ENCODE results near the gene MAU2.

Gene MAU2, protein sequence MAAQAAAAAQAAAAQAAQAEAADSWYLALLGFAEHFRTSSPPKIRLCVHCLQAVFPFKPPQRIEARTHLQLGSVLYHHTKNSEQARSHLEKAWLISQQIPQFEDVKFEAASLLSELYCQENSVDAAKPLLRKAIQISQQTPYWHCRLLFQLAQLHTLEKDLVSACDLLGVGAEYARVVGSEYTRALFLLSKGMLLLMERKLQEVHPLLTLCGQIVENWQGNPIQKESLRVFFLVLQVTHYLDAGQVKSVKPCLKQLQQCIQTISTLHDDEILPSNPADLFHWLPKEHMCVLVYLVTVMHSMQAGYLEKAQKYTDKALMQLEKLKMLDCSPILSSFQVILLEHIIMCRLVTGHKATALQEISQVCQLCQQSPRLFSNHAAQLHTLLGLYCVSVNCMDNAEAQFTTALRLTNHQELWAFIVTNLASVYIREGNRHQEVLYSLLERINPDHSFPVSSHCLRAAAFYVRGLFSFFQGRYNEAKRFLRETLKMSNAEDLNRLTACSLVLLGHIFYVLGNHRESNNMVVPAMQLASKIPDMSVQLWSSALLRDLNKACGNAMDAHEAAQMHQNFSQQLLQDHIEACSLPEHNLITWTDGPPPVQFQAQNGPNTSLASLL

DNA sequence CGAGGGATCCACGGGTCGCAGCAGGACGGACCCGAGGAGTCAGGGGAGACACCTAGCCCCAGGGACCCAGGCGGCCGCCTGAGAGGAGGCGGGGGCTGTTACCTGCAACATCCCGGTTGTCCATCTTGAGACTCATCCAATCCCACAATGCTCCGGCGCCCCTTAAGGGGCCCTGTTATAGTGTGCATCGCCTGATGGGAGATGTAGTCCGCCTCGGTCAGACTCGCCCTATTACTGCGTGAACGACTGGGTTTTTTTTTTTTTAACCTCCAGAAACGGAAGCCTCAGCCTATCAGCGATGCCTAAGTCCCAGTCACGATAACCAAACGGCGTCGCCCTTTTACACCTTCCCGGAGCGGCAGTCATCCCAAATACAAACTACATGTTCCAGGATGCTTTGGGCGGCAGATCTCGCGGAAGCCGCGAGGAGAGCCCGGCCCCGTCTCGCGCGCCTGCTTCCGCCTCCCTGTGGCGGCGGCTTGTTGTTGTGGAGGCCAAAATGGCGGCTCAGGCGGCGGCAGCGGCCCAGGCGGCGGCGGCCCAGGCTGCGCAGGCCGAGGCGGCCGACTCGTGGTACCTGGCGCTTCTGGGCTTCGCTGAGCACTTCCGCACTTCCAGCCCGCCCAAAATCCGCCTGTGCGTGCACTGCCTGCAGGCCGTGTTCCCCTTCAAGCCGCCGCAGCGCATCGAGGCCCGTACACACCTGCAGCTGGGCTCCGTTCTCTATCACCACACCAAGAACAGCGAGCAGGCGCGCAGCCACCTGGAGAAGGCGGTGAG lies at the start of gene MAU2, which contains the start of gene SUGP1:
Gene MAU2, plus strand, starts transcription at position 469 of the 780 bp plus-strand sequence. Its CDS starts 31 bp downstream, at position 500.
Gene SUGP1, minus strand, starts transcription at position 149 of the 780 bp plus-strand sequence. Its CDS starts 13 bp downstream, at position 136.
- peak; percentile 92 for DNase-seq (ENCODE audit: low read depth)

DNA sequence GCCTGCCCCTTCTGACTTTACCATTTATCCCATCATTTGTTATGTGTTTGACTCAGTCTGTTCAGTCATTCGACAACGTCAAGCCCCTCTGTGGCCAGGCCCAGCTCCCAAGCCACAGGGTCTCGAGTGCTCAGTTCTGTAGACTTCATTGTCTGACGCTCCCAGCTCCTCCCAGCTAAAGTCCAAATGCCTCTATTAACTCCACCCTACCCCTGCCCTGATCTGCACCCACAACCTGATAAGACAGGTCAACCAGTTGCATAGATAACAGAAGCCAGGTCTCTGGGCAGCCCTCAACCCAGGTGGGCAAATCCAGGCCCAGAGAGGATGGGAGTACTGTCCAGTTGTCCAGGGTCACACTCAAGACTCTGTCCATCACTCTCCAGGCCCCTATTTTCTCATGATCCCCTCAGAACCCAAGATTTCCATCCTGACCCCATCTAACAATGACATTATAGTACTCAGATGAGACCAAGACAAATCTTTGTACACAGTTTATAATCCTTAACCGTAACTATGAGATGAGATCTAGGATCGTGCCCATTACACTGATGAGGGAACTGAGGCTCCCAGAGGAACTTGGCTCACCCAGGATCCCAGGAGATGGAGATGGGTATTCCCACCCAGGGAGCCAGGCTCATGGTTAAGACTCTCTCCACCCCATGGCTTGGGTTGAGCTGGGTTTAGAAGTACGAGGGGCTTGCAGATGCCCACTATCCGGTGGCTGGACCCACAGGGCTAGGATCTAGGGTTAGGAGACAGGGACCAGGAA lies 48.6 kb upstream of the MAU2 start:
- DNase-seq (ENCODE audit: low read depth) = no peak

DNA sequence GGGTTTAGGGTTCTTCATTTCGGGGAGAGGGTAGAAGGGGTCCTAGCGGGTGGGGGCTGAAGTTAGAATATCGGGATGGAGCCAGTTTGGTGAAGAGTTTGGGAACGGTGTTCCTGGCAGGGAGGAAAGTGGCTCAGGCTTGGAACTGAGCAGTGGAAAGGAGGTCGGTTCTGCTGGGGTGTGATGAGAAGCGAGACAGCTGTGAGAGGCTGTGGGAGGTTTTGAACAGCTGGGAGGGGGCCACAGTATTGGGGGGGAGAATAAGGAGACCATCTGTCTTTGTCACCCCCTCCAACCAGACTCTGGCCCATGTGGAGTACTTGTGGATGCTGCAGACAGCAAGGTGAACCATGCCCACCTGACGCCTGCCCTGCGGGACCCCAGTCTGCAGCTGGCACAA lies 46.5 kb upstream of the MAU2 start:
- no peak for DNase-seq (ENCODE audit: low read depth)

DNA sequence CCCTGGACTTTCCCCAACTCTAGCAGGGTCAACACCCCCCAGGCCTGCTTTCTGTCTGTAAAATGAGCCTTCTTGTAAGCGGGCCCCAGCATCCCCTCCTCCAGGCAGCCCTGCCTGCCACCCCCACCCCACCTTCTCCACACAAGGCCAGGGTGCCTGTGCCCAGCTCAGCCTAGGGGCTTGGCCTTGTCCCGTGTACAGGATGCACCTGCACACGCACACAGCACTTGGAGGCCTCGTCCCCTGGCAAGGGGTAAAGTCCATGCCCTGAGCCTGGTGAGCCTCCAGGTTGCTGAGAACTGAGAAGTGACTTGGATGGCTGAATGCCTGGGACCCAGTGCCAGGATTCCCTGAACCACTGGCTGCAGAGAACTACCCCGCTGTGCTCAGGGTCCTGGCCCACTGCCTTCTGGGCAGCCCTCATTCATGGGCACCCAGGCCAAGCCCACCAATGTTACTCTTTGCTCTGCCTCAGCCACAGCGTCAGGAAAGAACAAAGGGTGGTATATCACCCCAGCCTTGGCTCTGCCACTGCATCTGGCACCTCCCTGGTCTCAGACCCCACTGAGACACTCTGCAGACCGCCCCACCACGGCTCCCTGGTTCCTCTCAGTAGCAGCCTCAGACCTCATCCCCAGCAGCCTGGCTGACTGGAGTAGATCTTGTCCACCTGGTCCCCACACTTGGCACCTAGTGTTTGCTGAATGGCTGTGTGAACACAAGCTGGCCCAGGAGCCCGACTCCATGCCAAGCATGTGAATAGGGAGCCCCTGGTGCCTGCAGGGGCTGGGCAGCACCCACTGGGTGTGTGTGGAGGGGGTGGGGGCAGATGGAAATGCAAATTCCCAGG lies 45.7 kb upstream of the MAU2 start:
- DNase-seq (ENCODE audit: low read depth) = no peak

DNA sequence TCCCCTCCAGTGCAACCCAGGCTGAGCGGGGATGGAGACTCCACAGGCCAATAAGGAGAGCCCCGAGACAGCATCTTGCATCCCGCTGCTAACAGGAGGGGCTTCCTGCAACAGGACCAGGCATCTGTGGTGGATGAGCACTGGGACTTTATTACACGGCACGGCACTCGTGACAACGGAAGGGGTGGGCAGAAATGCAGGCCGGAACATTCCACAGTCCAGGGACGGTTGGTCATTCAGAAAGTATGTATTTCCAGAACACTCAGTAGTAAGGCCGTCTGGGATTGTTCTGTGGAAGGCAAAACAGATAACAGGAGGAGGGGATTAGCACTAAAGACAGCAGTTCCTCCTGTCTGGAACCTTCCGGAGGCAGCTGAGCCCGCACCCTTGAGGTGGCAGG lies 44.2 kb upstream of the MAU2 start:
- DNase-seq (ENCODE audit: low read depth) = peak; percentile 97

DNA sequence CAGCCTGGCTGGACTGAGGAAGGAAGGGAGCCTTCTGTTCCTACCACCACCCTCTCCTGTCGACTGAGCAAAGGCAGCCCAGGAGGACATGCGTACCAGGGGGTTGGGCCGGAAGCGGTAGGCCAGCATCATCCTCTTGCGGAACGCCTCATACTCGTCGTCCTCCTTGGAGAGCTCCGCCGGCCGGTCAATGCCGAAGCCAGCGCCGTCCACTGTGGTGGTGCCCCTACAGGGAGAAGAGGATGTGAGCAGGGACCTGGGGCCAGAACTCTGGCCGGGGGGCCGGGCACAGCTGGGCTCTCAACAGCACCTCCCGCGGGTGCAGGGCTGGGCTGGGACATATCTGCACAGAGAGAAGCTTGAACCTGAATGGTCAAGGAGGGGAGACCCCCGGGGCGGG lies 43.8 kb upstream of the MAU2 start:
- DNase-seq (ENCODE audit: low read depth) = peak; percentile 87

DNA sequence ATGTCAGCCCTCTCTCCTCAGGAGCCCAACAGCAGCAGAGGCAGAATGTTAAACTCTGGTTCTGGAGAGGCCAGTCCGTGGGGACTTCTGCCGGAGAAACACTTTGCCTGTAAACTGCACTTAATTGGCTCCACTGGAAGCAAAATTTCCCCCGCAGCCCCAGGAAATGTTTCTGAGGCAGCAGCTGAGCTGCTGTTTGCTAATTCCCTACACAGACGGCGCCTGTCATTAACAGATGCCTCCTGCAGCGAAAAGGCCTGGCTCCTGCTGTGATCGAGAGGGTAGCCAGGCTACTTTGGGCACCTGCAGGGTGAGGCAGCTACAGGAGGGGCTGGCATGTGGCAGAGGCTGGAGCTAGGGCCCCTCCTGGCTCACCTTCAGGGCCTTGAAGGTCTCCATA lies 42.3 kb upstream of the MAU2 start:
- no peak for DNase-seq (ENCODE audit: low read depth)

DNA sequence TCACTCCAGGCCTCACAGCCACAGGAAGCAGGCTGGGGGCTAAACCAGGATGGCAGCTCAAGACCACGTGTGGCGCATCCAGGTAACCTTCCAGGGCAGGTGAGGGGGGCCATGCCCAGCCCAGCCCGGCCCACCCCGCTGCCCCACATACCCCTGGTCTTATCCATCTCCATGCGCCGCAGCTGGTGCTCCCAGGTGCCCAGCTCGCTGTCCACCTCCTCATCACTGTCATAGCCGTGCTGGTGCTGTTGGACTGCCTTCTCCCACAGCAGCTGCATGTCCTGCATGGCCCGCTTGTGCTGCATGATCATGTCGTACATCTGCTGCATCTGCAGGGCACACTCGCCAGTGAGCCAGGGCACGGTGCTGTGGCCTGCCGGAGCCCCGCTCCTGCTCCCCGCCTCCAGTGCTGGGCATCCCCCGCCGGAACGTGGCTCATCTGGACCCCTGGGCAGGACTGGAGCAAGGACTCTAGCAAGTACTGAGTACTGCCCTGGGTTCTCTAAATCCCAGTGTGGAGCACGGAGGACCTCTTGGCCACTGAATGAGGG lies 41.5 kb upstream of the MAU2 start:
- DNase-seq (ENCODE audit: low read depth) = no peak

DNA sequence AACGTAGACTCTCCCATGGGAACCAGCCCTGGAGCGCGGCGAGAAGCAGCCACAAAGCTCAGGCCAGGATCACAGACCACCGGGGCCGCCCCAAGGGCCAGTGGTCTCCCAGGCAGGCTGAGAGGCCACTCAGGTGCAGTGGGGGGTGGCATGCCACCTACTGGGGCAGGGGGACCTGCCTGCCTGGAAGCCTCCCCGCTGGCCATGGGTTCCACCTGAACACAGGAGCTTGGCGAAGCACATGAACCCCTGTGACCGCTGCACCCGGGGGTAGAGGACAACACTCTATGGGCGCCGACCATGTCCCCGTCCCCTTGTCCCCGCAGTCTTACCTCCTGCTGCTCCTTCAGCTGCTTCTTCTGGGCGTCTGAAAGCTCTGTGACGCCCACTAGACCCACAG lies 40.8 kb upstream of the MAU2 start:
- DNase-seq (ENCODE audit: low read depth) = no peak

DNA sequence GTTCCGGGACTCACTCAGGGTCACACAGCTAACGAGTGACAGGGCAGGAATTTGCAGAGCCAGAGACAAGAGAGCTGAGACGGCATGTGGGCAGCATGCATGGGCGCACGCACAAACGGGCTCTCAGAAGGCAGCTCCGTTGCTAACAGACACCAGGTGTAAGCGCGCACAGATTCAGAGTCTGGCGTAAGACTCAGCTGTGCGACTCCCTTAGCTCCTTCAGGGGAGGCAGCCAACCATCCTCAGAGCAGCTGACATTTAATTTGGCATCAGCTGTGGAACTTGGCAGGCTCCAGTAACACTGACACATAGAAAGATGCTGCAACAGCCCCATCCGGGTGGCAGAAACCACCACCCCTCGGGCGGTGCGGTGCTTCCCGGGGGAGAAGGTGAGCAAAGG lies 40.1 kb upstream of the MAU2 start:
- no peak for DNase-seq (ENCODE audit: low read depth)

DNA sequence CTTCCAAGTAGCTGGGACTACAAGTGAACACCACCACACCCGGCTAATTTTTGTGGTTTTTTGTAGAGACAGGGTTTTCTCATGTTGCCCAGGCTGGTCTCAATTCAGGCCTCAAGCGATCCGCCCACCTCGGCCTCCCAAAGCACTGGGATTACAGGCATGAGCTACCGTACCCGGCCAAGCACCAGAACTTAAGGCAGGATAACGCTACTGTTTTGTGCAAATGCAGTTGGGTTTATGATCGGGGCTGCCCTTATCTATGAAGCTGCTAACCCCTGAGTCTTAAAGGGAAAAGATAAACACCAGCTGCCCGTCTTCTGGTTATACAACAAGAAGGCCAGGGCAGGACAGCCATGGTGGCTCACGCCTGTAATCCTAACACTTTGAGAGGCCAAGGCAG lies 34.9 kb upstream of the MAU2 start:
- DNase-seq (ENCODE audit: low read depth) = no peak

DNA sequence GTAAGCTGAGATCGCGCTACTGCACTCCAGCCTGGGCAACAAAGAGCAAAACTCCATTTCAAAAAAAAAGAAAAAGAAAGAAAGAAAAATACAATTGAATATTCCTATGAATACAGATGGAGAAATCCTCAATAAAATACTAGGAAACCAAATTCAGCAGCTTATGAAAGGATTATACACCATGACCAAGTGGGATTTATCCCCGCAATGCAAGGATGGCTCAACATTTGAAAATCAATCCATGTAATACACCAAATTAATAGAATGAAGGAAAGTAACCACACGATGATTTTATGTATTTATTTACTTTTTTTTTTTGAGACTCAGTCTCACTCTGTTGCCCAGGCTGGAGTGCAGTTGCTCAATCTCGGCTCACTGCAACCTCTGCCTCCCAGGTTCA lies 28.0 kb upstream of the MAU2 start:
- DNase-seq (ENCODE audit: low read depth) = no peak

DNA sequence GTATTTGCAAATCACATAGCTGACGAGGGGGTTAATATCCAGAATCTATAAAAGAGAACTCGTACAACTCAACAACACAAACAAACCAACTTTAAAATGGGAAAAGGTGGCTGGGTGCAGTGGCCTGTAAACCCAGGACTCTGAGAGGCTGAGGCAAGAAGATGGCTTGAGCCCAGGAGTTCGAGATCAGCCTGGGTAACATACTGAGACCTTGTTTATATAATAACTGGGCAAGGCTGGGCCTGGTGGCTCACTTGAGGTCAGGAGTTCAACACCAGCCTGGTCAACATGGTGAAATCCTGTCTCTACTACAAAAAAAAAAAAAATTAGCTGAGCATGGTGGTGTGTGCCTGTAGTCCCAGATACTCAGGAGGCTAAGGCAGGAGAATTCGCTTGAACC lies 25.7 kb upstream of the MAU2 start:
- DNase-seq (ENCODE audit: low read depth) = no peak

DNA sequence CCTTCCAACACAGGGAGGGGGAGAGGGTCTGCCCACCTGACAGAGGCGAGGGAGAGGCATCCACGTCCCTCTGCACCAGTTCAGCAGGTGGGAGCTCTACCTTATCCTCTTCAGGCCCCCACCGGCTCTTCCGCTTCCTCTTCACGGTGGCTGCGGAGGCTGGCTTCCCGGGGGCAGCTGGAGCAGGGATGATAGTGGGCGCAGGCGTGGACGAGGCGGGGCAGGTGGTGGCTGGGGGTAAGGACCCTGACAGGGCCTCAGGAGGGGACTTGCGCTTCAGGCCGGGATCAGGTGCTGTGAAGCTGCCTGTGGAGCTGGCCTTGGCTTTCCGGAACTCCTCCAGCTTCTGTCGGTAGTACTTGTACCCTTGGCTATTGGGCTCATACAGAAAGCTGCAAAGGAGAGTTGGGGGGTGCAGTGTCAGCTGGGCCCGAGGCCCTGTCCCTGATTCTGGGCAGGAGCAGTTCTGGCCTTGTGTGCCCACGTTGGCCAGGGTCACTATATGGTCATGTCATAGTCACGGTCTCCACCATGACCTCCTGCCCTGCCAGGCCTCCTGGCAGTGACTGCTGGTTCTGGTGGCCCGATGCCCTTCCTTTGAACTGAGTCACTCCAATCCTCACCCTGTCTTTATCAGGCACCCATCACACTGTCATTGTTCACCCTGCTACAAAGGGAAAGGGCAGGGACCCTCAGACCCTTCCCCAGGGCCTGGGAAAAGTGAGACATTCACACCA lies 23.5 kb upstream of the MAU2 start:
- DNase-seq (ENCODE audit: low read depth) = no peak

DNA sequence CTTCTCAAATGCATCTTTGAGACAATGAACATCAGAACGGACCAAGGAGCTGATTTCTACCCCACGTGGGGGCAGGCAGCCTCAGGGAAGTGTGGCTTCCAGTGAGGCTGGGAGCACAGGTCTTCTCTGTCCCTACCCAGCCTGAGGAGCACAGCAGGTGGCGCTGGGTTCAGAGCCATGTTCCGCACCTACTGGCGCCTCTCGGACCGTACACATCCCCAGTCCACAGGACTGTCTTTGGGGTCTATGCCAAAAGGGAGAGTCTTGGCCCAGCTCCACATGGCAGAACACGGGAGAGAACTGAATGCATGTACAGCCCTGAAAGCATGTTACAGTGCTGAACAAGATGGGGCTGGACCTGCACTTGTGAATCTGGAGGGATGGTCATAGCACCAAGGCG lies 22.9 kb upstream of the MAU2 start:
- no peak for DNase-seq (ENCODE audit: low read depth)

DNA sequence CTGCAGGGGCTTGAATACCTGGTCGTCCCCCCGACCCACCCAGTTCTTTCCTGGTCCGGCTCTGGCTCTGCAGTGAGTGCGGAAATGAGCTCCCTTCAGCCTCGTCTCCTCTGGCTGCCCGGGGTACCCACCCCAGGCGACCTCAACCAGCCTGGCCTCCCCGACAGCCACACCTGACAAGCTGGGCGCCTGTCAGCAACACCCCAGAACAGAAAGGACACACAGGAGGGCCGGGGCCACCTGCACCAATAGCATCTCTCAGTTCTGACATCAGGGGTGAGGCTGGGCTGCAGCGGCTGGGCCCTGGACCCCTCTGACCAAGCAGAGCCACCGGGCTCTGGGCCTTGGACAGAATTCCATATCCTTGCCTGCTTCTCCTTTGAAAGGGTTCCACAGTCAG lies 20.0 kb upstream of the MAU2 start:
- DNase-seq (ENCODE audit: low read depth) = no peak

DNA sequence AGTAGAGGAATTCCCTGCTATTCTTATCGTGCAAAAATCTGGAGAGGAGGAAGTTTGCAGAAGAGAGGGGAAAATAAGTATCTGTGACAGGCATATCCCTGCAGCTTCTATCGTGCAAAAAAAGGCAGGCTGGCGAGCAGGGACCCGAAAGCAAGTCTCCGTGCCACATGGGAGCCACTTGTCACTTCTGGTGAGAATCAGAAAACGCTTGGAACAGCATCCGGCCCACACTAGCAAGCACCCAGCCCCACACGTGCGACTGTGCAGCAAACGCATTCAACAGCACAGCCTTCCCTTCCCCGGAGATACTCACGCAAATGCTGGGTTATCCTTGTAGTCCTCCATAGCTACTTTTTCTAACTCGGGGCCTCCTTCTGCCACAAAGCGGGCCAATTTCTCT lies 17.2 kb upstream of the MAU2 start:
- DNase-seq (ENCODE audit: low read depth) = no peak

DNA sequence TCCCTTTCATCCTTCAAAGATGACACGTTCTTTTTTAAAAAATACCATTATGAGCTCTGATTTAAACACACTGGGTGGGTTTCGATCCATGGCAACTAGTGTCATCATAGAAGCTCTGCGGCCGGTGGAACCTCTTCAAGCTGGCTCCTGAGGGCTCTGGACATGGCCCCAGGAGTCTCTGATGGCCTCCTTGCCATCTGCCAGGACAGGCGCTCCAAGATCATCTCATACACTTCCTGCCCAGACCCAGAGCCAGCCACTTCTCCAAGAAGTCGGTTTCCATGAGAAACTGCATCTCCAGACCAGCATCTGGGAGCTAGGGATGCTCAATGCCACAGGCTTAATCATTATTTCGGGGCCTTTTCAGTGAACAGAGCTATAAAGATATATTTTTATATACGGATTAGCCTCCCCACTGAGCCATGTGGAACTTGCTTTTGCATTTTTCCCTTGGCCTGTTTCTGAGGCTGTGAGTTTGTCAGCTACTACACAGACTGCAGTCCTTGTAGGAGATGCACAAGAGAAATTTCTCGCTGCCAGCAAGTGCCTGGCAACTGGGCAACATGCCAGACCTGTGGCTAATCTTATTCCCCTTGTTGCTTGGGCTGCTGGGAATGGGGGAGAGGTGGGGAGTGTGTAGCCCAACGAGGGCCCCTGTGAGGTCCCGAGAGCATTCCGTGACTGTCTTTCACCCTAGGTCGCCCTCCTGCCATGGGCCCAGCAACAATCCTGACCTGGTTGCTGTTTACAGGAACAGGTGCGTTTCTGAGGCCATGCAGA lies 16.3 kb upstream of the MAU2 start:
- no peak for DNase-seq (ENCODE audit: low read depth)

DNA sequence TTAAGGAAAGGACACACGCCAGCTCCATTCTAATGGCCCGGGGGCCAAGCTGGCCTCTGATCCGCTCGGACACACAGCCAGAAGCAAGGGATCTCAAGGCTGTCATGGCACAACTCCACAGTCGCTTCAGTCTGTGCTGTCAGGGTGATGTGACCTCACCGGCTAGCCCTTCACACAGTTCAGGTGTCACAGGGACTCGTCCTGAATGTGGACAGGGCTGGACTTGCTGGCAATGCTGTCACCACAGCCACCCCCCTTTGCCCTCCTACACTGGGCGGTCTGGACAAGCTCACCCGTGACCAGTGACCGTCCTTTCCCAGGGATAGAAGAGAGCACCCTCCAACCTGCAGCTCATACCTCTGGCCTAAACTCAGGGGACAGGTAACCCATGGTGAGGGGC lies 15.6 kb upstream of the MAU2 start:
- no peak for DNase-seq (ENCODE audit: low read depth)

Data from amniotic epithelial cell (primary cell).